HG03108 (cell line): ENCODE data around the gene COMMD10.

Experiments
- ATAC-seq: cut with Tn5 transposase; IDR thresholded peaks from one replicate; pipeline ENCODE4 v1.9.1; 2021; ENCODE audit warnings: moderate library complexity; ENCODE audit not compliant: unreplicated experiment

The COMMD10 gene

DNA sequence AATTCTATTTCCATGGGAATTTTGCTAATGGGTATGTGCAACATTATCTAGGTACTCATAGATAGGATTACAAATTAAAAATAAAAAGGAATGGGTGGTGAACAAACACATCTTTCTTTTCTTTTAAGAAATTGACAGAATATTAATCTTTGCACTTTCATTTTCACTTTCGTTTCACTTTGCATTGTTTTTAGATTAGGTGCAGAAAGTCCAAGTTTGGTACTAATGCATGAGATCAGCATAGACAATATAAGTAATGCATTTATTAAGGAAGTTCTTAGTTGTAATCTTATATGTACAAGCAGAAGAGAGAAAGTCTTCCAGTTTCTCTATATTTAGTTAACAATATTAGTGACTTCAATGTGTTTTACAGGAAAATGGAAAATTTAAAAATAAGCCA is 196.5 kb downstream of the COMMD10 start:
- no peak for ATAC-seq

DNA sequence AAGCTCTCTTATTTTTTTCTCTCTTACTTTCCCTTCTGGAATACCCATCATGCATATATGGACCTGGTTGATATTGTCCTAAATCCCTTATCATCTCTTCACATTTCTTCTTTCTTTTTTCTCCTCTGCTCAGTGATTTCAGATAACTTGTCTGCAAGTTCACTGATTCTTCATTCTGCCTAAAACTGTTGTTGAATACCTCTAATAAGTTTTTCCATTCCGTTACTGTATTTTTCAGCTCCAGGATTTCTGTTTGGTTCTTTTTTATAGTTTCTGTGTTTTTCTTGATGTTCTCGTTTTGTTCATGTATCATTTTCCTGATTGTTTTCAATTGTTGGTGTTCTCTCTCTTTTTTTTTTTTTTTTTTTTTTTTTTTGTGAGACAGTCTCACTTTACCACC is 203.7 kb downstream of the COMMD10 start:
- ATAC-seq, result no peak

DNA sequence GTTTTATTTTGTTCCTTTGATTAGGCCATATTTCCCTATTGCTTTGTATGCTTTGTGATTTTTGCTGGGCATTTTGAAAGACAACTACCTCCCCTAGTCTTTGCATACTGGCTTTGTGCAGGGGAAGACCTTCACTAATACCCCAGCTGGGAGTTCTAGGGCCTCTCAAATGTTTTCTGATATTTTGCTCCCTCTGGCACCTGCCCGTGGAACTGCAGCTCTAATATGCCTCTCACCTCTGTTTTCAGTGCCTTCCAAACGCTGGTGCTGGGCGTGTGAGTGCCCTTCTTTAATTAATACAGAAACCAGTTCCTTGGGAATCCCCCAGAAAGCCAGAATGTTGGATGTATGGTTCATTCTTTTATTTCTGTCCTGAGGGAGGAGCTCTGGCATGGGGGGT is 204.5 kb downstream of the COMMD10 start:
- no peak for ATAC-seq

DNA sequence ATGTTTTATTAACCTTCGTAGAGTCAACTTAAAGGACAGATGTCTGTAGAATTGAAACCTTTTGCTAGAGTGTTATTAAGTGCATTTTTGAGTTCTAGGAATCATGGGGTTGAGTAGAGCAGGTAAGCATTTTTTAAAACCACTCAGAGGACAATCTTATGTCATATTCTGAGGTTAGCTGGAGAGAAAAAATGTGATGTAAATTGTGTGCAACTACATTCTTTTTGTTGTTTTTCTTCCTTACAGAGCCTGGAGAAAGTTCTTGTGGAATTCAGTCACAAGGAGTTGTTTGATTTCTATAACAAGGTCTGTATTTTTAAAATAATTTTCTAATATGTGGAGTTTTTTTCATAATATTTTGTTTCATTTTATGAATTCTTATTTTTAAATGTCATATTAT is 206.4 kb downstream of the COMMD10 start:
- no peak for ATAC-seq

DNA sequence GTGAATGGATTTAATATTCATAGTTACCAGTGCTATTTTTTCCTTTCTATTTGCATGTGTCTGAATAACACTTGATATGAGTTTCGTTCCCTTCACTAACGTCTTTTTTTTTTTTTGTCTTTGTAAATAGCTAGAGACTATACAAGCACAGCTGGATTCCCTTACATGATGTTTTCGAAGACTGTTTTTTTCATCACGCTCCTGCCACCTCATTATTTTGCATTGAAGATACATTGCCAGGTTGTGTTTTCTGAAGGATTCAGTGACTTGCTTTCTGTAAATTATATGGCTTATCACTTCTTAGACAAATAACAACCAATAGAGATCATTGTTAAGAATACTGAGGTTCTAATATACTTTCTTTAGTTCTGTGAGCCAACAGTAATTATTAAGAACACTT is 207.5 kb downstream of the COMMD10 start:
- ATAC-seq, result no peak

DNA sequence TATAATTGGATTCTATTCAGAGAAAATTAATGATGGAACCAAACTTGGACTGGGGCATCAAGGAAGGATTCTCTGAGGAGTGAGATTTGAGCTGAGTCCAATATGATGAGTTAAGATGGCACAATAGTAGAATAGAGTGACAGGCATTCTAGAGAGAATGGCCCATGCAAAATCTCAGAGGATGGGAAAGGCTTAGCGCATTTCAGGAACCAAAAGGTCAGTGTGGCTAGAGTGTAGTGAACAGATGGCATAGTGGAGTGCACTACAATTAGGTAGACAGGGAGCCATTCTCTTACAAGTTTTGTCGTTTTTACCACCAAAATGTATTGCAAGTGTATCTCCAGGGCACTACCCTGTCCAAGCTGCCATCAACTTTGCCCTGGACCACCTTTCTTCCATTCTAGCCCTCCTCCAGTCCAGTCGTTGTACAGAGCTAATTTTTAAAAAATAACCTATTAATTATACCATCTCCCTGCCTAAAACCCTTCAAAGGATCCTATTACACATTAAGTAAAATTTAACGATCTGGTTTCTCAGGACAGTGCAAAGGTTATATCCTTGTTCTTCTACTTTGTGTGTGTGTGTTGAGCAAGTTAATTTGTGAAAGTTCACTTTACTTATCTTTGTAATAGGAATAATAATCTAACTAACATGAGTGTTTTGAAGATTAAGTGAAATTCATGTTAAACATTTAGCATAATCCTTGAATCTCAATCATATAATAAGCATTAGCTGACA is 211.7 kb downstream of the COMMD10 start:
- no peak for ATAC-seq

DNA sequence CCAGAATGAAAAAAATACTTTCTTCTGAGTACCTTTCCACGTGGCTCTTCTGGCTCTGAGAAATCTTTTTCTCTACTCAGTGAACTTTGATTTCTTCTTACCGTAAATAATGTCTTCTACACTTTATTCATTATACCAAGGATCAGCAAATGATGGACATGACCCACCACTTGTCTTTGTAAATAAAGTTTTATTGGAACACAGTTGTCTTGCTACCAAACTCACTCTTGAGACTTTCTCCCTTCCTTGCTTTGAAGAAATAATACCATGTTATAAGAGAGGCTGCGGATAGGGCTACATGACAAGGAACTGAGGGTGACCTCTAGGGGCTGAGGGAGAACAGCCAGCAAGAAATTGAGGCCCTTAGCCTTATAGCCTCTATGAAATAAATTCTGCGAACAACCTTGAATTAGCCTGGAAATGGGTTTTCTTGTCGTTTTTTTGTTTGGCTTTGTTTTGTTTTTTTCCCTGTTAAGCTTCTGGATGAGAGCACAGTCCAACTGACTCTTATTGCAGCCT is 212.5 kb downstream of the COMMD10 start:
- no peak for ATAC-seq

DNA sequence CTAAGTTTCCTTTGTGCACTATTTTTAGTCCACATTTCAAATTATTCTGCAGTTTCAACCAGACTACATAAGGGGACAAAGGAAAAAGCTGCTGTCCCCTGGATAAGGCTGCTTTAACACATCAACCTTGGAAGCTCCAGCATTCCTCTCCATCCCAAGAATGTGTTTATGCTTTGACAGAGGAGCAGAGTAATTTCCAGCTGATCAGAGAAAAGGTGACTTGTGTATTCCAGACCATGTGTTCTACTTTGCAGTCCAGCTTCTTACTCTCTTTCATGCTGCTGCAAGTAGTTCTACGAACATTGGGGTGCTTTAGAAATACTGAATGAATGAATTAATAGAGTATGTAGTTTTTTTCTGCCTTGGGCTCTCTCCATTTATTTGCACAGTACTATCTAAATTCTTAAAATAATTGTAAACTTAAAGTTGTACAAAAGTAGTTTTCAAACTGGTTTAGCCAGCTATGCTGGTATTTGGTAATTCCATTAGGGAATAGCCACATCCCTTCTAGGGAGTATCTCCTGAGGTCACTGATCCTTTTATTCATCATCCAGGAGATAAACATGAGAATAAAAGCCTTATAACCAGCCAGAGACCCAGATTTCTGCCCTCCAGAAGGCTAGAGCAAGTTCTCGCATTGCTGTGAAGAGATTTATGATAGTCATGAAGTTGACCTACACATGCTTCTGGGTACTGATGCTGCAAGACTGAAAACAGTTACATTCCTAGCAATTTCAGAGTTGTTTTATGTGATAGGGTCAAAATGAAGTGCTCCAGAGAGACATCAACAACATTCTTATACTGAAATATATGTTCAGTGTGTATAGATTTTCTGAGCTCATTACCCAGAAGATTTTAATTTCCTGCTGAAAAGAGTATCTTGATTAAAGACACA is 215.2 kb downstream of the COMMD10 start:
- no peak for ATAC-seq

DNA sequence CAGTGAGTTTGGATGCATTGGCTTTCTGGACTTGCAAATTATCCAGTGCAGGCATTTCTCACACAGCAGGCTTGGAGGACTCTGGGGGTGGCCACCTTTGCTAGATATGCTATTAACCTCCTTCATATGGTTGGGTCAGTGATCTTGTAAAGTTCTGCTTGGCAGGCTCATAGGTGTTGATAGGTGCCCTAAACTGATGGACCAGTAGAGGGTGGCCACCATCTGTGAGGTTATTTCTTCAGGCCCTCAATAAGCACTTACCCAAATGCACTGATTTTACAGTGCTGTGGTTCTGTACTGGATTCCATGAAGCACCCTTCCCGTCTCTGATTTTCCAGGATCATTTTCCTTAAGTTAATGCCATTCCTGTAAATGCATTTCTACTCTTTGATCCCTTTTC is 216.3 kb downstream of the COMMD10 start:
- no peak for ATAC-seq

DNA sequence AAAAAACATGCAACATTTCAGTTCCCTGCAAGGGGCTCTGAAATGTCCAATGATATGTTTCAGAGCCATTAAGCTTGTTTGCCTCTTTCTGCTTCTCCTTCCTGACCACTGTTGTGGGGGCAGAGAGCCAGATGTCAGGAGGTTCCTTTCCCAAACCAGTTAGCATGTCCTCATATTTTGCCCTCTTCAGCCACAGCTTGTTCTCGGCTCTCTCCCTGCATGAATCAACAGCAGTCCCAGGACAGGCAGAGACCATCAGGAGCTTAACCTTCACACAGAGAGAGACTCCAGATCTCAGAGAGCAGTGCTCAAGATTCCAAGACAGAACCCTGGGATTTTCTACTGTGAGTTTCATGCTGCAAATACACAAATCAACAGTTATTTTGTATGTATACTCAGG is 218.5 kb downstream of the COMMD10 start:
- ATAC-seq, result no peak

DNA sequence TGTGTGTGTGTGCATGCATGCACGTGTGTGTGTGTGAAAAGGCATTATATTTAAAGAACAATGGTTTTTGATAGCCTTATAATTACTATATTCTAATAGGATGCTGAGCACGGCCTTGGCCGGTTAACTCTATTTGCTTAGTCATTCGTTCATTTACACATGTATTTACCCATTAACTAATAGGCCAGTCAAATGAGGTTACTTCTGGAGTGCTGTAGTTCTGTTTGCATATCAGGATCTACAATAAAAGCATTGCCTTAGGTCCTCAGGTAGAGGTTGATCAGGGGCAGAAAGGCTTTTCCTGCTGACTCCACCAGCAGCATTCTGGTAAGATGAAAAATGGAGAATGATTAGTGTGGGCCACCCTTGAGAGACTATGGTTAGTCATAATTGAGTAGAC is 219.0 kb downstream of the COMMD10 start:
- no peak for ATAC-seq

DNA sequence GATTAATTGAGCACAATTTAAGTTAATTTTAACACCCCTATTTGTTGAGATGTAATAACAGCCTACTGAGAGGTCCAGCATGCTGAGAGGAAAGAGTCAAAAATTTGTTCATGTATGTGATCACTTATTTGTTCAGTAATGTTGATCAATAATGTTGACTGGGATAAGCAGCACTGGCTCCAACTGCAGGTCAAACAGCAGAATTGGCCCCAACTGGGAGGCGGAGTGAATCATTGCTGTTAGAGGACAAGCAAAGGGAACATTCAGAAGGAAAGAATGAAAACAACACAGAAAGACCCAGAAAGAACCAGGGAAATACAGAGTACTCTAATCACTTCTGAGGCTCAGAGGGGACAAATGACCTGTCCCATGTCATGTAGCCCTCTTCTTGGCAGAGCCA is 221.1 kb downstream of the COMMD10 start:
- ATAC-seq, result no peak

DNA sequence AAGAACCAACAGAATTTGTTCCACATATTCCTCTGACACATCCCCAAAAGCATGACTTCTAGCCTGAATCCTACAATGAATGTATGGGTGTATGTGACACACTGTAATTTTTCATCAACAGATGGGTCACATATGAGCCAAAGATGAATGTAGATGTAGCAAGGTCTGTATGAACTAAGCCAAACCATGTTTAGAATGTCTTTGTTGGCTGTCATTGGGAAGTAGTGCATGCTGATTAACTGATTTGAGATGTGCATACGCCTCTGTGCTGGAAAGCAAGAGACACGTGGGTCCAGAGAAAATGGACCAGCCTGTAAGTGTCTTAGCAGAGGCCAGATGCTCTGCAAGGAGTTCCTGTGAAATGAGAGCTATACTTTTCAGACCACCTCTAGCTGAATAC is 222.0 kb downstream of the COMMD10 start:
- no peak for ATAC-seq

DNA sequence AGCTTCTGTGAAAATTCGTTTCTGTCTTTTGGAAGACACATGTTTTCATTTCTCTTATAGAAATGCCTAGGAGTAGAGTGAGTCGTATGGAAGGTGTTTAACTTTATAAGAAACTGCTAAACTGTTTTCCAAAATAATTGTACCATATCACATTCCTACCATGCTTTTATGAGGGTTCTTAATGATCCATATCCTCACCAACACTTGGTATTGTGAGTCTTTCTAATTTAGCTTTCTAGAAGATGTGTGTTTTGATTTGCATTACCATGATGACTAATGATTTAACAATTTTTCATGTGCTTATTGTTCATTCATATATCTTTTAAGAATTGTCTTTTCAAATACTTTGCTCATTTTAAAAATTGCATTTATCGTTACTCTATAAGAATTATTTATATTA is 223.6 kb downstream of the COMMD10 start:
- no peak for ATAC-seq

DNA sequence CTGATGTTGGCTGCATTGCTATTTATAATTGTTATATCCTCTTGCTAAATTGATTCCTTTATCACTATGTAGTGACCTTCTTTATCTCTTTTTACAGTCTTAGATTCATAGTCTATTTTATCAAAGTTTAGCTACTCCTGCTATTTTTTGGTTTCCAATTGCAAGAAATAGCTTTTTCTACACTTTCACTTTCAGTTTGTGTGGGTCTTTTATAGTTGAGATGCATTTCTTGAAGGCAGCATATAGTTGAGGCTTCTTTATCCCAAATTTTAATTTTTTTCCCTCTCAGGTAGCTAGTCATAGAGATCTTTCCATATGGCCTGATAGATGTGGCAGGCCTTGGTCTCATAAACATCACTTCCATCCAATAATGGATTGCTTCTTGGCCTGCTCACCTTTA is 228.5 kb downstream of the COMMD10 start:
- no peak for ATAC-seq

DNA sequence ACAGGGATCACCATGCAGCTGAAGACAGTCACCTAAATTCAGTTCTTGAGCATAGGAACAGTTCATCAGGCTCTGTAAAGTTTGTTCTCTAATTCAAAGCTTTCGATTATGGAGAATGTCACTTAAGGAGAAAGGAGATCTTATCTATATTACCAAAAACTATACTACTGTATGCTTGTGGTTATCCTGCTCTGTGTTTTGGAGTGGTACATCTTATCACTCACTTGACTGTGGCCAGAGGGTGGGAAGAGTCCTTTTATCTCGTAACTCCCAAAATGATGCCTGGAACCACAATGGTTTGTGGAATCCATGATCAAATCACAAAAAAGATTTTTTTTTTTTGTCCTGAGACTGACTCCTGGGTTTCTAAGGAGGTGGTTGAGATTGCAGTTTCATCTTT is 230.7 kb downstream of the COMMD10 start:
- ATAC-seq, result no peak

DNA sequence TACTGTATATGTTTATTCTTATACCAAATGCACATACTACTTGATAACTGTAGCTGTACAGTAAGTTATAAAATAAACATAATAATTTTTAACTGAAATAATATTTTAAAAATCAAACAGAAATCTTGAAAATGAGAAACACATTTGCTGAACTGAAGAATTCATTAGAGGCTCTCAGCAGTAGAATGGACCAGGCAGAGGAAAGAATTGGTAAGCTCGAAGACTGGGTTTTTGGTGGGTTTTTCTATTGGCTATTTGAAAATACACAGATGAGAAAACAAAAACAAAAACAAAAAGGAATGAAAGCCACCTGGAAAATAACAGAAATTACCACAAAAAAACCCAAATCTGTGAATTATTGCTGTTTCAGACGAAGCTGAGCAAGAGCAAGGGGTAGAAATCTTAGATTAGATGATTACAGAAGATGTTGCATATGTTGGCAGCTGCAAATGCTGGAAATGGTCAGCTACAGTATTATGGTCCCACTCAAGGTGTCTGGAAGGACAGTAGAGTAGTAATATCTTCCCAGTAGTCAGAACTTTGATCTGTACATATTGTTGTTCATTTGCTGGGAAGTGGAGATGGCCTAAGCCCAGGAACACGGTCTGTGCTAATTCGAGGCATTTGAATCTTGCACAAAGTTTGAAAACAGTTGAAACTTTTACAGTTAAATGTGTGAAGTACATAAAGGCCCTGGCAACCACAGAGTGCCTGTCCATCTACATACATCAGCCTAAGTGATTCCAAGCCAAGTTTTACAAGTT is 233.4 kb downstream of the COMMD10 start:
- ATAC-seq, result no peak

DNA sequence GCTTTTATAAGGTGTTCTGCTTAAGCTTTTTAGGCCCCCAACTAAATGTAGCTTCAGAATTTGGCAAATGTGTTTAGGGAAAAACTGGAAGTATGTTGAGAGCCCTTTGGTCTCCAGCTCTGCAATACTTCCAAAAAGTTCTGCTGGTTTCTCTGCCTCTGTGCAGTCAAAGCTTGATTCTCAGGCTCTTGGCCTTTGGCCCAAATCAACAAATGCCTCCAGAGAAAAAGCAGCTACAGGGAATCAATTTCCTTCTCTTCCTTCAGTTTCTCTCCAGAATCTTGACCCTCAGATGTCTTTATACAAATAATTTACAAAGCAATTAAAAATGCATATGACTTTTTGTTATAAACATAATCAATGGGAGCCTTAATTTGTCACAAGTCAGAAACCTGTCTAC is 235.7 kb downstream of the COMMD10 start:
- ATAC-seq, result no peak

DNA sequence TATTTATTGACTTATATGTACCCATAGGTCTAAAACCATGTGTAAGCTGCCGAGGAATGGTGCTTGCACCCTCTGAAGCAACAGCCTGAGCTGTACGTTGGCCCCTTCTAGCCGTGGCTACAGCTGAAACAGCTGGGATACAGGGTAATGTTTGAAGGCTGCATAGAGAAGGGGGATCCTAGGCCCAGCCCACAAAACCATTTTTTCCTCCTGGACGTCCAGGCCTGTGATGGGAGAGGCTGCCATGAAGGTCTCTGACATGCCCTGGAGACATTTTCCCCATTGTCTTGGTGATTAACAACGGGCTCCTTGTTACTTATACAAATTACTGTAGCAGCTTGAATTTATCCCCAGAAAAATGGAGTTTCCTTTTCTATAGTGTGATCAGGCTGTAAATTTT is 244.7 kb downstream of the COMMD10 start:
- ATAC-seq, result no peak

DNA sequence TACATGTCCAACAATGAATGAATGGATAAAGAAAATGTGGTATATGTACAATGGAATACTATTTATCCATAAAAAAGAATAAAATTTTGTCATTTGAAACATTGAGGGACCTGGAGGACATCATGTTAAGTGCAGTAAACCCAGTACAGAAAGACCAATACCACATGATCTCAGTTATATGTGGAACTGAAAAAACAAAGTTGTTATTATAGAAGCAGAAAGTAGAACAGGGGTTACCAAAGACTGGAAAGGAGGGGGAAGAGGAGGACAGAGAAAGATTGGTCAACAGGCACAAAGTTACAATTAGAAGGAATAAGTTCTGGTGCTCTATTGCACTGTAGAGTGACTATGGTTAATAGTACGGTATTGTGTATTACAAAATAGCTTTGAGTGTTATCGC is 256.0 kb downstream of the COMMD10 start:
- ATAC-seq, result no peak
